ENCODE measurements around the gene CDYL2. TPM values are rescaled to one million over a fixed set of nuclear protein-coding genes. Genes with fewer than 3 reads are reported as not detected.

CDYL2 gene
- total RNA-seq, 2 experiments from 2014 or later: 10.4 to 11.4 TPM

- Mint-ChIP-seq H3K27ac (no peak overlapping the region), H3K4me1 (ENCODE audit: low read depth) (peaks cover 4% of the 10 kb centered on the region), H3K36me3 (ENCODE audit: low read depth) (peaks cover 9% of the 10 kb centered on the region), H3K4me3 (no peak overlapping the region), H3K27me3 (no peaks in the 10 kb centered on the region), H3K9me3 (peaks cover 22% of the 10 kb centered on the region)
- intact Hi-C loops (cut with micrococcal nuclease): no loop called here
- no peak for ATAC-seq
- CTCF ChIA-PET: no interaction called here
- no peak for DNase-seq
- POLR2A ChIA-PET: no interaction called here
- TF ChIP-seq CTCF (IDR thresholded peaks at IDR 0.05): no peak
These were observed 25.7 kb downstream of the CDYL2 start for GRCh38 chr16:80778703-80779102.

GRCh38 chr16:80776856-80777255 lies 27.5 kb downstream of the CDYL2 start:
- H3K9me3 Mint-ChIP-seq: peaks cover 17% of the 10 kb centered on the region
- DNase-seq: no peak
- H3K27me3 Mint-ChIP-seq: no peaks in the 10 kb centered on the region
- no peak overlapping the region for H3K4me3 Mint-ChIP-seq
- H3K4me1 Mint-ChIP-seq (ENCODE audit: low read depth): peaks cover 4% of the 10 kb centered on the region
- intact Hi-C loops (cut with micrococcal nuclease): no loop called here
- CTCF ChIA-PET: no interaction called here
- TF ChIP-seq CTCF (IDR thresholded peaks at IDR 0.05): no peak
- H3K27ac Mint-ChIP-seq: no peak overlapping the region
- peaks cover 9% of the 10 kb centered on the region for H3K36me3 Mint-ChIP-seq (ENCODE audit: low read depth)
- POLR2A ChIA-PET: no interaction called here
- no peak for ATAC-seq

GRCh38 chr16:80775450-80775849 lies 28.9 kb downstream of the CDYL2 start:
- no peak for TF ChIP-seq CTCF (IDR thresholded peaks at IDR 0.05)
- Mint-ChIP-seq H3K9me3 (peaks cover 7% of the 10 kb centered on the region), H3K27me3 (no peaks in the 10 kb centered on the region), H3K27ac (no peak overlapping the region), H3K4me3 (no peak overlapping the region), H3K4me1 (ENCODE audit: low read depth) (peaks cover 4% of the 10 kb centered on the region), H3K36me3 (ENCODE audit: low read depth) (peaks cover 2% of the 10 kb centered on the region)
- no peak for ATAC-seq
- no peak for DNase-seq
- intact Hi-C loops (cut with micrococcal nuclease): no loop called here
- ChIA-PET CTCF (interaction anchor here (1.3 kb wide), 1 partner anchor 249 kb away, joined by 3 read pairs; no protein-coding TSS in a partner anchor), POLR2A (interaction anchor here (1.0 kb wide), 1 partner anchor 25 kb away, joined by 3 read pairs; no protein-coding TSS in a partner anchor)

DNA sequence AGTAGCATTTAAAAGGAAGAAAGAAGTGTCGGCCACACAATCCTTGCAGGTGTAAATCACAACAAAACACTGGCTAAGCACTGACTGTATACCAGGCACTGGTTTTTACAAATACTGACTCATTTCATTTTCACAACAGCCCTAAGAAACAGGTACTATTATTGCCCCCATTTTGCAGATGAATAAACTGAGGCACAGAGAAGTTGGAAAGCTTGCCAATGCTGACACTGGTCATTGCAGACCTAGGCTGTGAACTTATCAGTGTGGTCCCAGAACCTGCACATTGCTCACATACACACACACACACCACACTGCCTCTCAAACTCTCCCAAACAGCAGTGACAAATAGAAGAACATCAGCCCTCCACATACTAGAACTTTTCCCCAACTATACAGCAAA lies 37.6 kb downstream of the CDYL2 start:
- Mint-ChIP-seq H3K27me3 (no peaks in the 10 kb centered on the region), H3K4me1 (ENCODE audit: low read depth) (peaks cover 4% of the 10 kb centered on the region), H3K4me3 (no peak overlapping the region), H3K36me3 (ENCODE audit: low read depth) (peaks cover 2% of the 10 kb centered on the region), H3K27ac (no peak overlapping the region), H3K9me3 (peaks cover 2% of the 10 kb centered on the region)
- DNase-seq (no peak), ATAC-seq (no peak)
- POLR2A ChIA-PET: no interaction called here
- intact Hi-C loops (cut with micrococcal nuclease): no loop called here
- no peak for TF ChIP-seq CTCF (IDR thresholded peaks at IDR 0.05)
- CTCF ChIA-PET: no interaction called here

- no peaks in the 10 kb centered on the region for H3K27me3 Mint-ChIP-seq
- peaks cover 10% of the 10 kb centered on the region for H3K4me1 Mint-ChIP-seq (ENCODE audit: low read depth)
- no peaks in the 10 kb centered on the region for H3K9me3 Mint-ChIP-seq
- H3K36me3 Mint-ChIP-seq (ENCODE audit: low read depth): no peaks in the 10 kb centered on the region
- ATAC-seq (peak; percentile 71), DNase-seq (no peak)
- intact Hi-C loops (cut with micrococcal nuclease): loop anchor here (5.0 to 10.0 kb wide), 2 partner anchors 58 to 175 kb away; no protein-coding TSS in a partner anchor
- POLR2A ChIA-PET: no interaction called here
- peak overlapping the region; percentile 66 for H3K27ac Mint-ChIP-seq
- TF ChIP-seq CTCF (IDR thresholded peaks at IDR 0.05): no peak
- CTCF ChIA-PET: interaction anchor here (0.6 kb wide), 1 partner anchor 9 kb away, joined by 3 read pairs; no protein-coding TSS in a partner anchor
- no peak overlapping the region for H3K4me3 Mint-ChIP-seq
These were observed 44.8 kb downstream of the CDYL2 start for GRCh38 chr16:80759419-80760162.
